Left ventricle myocardium inferior (tissue), 1 donor: Measurements from ENCODE around the gene CFAP61. TPM values are rescaled to one million over a fixed set of nuclear protein-coding genes. Genes with fewer than 3 reads are reported as not detected.

ENCODE experiments used
- DNase-seq: peaks from one replicate; pipeline ENCODE4 v3.0.0-alpha.2; 2020
- H3K27ac ChIP-seq: fragments of 200-600 bp; replicated peaks from 2 replicates; pipeline ENCODE4 v1.8.0; 2021
- H3K27me3 ChIP-seq: fragments of 200-600 bp; 2 replicates; pipeline ENCODE4 v1.8.0; 2021; ENCODE audit warnings: low read depth
- H3K36me3 ChIP-seq: fragments of 200-600 bp; 2 replicates; pipeline ENCODE4 v1.8.0; 2021
- H3K4me1 ChIP-seq: fragments of 200-600 bp; 2 replicates; pipeline ENCODE4 v1.8.0; 2021
- H3K4me3 ChIP-seq: fragments of 200-600 bp; 2 replicates; pipeline ENCODE4 v1.8.0; 2021; ENCODE audit warnings: mild to moderate bottlenecking, moderate library complexity
- H3K9me3 ChIP-seq: fragments of 200-600 bp; replicated peaks from 2 replicates; pipeline ENCODE4 v1.8.0; 2021
- CTCF ChIP-seq: fragments of 200-600 bp; IDR thresholded peaks from 2 replicates; pipeline ENCODE4 v1.8.0; 2021; ENCODE audit warnings: antibody characterized with exemption, mild to moderate bottlenecking, borderline replicate concordance
- intact Hi-C: fragments of 100-400 bp; cut with micrococcal nuclease; formaldehyde crosslinking; loops from one replicate; pipeline ENCODE4 v1.11.0; 2022
- total RNA-seq: library from RNA; stranded (reverse); fragmentation: NEBNext Ultra II Directional; extraction: Animal tissue kit (Norgen Biotek cat#: 25700); gene quantifications from one replicate; pipeline ENCODE4 v1.2.1, GENCODE V29; 2021
- donor health status: DM: no; HTN: yes; CAD: no; lungs with severe emphysema.

Gene CFAP61
- total RNA-seq, 1 donor from 2014 or later, result 54.8 TPM

- intact Hi-C loops, result no loop called here
- no peak for TF ChIP-seq CTCF
- peaks cover 6% of the 10 kb centered on the region for H3K36me3 ChIP-seq
- peak overlapping the region; percentile 82 for H3K27ac ChIP-seq
- H3K4me3 ChIP-seq, result no peak overlapping the region
- peaks cover 18% of the 10 kb centered on the region for H3K4me1 ChIP-seq
- no peaks in the 10 kb centered on the region for H3K27me3 ChIP-seq
- peaks cover 37% of the 10 kb centered on the region for H3K9me3 ChIP-seq
- DNase-seq, result no peak
Observed at GRCh38 chr20:20137851-20138250, 85.5 kb downstream of the CFAP61 start.

DNA sequence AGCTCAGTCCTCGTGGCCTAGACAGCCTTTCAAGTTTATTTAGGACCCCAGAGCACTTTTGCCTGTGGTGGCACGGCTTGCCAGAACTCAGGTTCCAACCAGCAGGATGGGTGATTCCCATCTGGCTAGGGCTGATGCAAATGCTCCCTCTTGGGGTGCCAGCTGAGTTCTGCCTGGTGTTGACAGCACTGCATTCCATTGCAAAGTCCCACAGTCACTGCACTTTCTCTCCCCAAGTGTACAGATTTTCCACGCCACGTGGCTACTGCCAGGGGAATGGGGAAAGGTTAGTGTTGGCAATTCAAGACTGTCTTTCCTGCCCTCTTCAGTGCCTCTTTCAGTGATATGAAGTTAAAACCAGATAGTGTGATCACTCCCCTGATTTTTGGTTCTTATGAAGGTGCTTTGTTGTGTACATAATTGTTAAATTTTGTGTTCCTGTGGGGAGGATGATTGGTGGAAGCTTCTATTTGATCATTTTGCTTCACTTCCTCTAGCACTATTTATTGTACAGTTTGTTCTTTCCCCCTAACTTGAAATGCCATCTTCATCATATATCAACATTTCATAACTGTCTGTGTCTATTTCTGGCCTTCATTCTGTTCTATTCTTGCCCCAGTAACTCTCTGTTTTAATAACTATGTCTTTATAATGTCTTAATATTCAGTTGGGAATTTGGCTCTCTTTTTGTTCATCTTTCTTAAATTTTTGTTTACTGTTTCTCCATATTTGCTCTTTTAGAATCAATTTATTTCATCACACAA, 86.2 kb downstream of the CFAP61 start:
- Histone ChIP-seq H3K4me1 (peaks cover 18% of the 10 kb centered on the region), H3K36me3 (peaks cover under 1% of the 10 kb centered on the region), H3K27ac (peak overlapping the region; percentile 82), H3K4me3 (no peak overlapping the region), H3K27me3 (no peaks in the 10 kb centered on the region), H3K9me3 (peaks cover 31% of the 10 kb centered on the region)
- no peak for TF ChIP-seq CTCF
- intact Hi-C loops, result no loop called here
- peak; percentile 37 for DNase-seq

GRCh38 chr20:20139403-20139802, 87.1 kb downstream of the CFAP61 start:
- intact Hi-C loops, result no loop called here
- no peak for TF ChIP-seq CTCF
- H3K4me3 ChIP-seq, result no peak overlapping the region

GRCh38 chr20:20143165-20143564, 90.8 kb downstream of the CFAP61 start:
- Histone ChIP-seq H3K36me3 (no peaks in the 10 kb centered on the region), H3K27ac (no peak overlapping the region), H3K4me3 (no peak overlapping the region), H3K4me1 (peaks cover 9% of the 10 kb centered on the region), H3K9me3 (no peaks in the 10 kb centered on the region), H3K27me3 (no peaks in the 10 kb centered on the region)
- TF ChIP-seq CTCF, result no peak
- intact Hi-C loops, result no loop called here
- no peak for DNase-seq

More at GRCh38 chr20:20139403-20139802, 87.1 kb downstream of the CFAP61 start:
- DNase-seq, result no peak
- Histone ChIP-seq H3K36me3 (no peaks in the 10 kb centered on the region), H3K9me3 (peaks cover 22% of the 10 kb centered on the region), H3K27ac (peak overlapping the region; percentile 82), H3K4me1 (peaks cover 18% of the 10 kb centered on the region), H3K27me3 (no peaks in the 10 kb centered on the region)

DNA sequence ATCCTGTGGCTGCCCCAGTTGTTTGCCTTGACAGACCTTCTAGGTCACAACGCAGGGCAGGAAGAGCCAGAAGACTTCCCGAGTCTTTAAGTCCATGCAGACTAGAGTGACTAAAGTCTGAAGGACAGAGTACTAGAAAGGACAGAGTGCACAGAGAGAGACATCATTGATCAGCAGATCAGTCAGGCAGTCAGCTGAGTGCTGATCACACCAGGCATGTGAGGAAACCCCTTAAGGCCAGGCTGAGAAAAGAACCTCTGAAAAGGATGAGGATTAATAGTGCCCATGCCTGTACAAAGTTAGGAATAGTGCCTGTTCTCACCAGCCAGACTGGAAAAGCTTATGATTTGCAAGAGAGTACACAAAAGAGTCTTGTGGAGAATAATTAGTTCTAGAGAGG, 91.3 kb downstream of the CFAP61 start:
- intact Hi-C loops, result no loop called here
- Histone ChIP-seq H3K4me3 (no peak overlapping the region), H3K27me3 (no peaks in the 10 kb centered on the region), H3K4me1 (peaks cover 12% of the 10 kb centered on the region), H3K36me3 (no peaks in the 10 kb centered on the region), H3K9me3 (no peaks in the 10 kb centered on the region), H3K27ac (no peak overlapping the region)
- no peak for DNase-seq
- TF ChIP-seq CTCF, result no peak
